NCI-H128 (cell line): ENCODE data around the gene TAF15.

Experiments used
- DNase-seq: peaks from one replicate; lab custom pipeline; 2025; ENCODE audit not compliant: unreplicated experiment; lab: John Stamatoyannopoulos, UW

TAF15 gene

DNA sequence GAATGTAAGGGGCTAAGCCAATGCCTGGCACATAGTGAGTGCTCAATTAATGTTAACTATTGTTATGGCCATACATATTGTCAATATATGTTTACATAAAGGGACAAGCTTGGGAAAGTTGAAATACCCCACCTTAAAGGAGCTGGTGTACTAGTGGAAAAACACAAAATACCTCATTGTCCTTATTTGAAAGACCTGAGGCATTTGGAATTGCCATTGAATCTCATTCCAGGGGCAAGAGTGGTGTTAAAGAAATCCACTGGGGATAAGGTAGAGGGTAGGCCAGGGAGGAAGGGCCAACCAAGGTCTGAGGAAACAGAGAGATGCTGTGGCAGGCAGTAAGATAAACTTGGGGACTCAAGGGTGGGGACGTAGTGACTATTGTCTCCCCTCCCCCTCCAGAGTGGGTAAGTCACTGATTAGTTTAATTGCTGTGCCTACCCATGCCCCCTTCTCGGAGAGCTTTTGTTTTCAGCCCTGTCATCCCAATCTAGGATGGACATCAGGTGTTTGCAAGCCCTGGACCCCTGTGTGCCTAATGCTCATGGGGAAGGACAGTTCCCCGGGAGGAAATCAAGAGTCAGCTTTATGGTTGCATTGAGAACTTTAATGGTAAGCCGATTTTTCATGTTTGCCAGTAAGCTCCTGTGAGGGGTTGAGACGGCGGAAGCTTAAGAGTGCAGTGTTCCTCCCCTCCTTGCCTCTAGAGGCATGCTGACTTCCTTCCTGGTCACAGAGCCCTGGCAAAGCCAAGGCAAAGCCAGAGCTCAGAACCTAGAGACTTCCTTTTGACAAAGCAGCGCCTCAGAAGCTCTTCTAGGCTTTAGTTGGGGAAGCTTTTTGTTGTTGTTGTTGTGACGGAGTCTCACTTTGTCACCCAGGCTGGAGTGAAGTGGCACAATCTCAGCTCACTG lies 61.9 kb downstream of the TAF15 start:
- DNase-seq, result no peak

DNA sequence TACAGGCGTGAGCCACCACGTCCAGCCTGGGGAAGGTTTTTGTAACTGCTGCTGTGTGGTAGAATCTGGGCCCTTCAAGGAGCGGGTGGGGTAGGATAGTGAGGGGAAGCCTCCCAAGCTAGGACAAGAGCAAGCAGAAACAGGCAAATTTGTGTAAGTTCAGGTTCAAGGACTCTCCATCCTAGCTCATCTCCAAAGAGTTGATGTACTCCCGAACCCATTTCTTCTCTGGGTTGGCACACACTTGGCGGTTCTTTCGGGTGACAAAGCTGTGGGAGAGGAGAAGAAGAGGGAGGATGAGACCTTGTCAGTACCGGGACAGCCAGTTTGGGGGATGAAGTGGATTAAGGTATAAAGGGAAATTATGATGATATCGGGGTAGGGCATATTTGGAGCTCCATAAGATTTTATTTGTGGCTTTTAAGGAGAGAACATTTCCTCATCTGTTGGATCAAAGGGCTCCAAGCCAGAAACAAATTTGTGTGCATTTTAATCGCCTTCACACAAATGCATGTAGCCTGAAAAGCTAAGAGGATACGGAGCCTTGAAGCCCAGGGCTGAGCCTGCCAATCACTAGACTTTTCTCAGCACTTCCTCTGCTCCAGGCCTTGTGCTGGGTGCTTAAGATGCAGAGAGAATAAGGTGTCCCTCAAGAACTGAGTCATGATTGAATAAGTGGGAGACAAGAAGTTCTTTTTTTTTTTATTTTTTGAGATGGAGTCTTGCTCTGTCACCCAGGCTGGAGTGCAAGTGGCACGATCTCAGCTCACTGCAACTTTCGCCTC lies 63.1 kb downstream of the TAF15 start:
- no peak for DNase-seq

GRCh38 chr17:35875072-35875799 lies 66.0 kb downstream of the TAF15 start:
- DNase-seq, result no peak

DNA sequence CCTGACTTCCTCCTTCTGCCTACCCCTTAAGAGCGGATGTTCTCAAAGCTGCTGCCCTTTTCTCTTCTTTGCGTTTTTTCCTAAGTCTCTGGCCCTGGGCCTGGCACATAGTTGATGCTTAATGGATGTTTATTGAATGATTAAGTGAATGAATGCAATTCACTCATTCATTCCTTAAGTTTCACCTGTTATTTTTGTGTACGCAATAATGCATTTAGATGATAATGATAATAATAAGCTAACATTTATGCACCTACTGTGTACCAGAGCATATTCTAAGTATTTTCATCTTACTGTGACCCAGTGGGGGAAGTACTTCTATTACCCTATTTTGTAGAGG lies 66.5 kb downstream of the TAF15 start:
- no peak for DNase-seq

GRCh38 chr17:35876534-35876933 lies 67.2 kb downstream of the TAF15 start:
- no peak for DNase-seq

GRCh38 chr17:35877345-35878029 lies 68.2 kb downstream of the TAF15 start:
- no peak for DNase-seq

DNA sequence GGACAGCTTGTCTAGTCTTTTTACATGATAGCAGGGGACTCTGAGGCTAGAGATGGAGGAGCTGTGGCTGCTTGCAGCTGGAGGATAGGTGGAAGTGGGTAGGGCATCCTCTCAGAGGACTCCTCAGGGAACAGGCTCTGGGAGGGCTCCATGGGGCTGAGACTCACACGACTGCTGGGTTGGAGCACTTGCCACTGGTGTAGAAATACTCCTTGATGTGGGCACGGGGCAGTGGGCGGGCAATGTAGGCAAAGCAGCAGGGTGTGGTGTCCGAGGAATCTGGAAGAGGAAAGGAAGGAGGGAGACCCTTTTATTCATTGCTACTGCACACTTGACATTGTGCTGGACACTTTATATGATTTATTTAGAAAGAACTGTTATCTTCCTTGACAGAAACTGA lies 69.1 kb downstream of the TAF15 start:
- DNase-seq, result no peak

GRCh38 chr17:35879773-35880654 lies 70.7 kb downstream of the TAF15 start, which contains the start of gene CCL5:
CCL5 (minus strand) TSS chr17:35880360.
- no peak for DNase-seq

- DNase-seq, result no peak
Observed at GRCh38 chr17:35889241-35889640, 80.0 kb downstream of the TAF15 start.

GRCh38 chr17:35889818-35890773 lies 80.8 kb downstream of the TAF15 start:
- peak; percentile 26 for DNase-seq

- DNase-seq, result peak; percentile 10
Observed at GRCh38 chr17:35890774-35891155, 81.5 kb downstream of the TAF15 start.

DNA sequence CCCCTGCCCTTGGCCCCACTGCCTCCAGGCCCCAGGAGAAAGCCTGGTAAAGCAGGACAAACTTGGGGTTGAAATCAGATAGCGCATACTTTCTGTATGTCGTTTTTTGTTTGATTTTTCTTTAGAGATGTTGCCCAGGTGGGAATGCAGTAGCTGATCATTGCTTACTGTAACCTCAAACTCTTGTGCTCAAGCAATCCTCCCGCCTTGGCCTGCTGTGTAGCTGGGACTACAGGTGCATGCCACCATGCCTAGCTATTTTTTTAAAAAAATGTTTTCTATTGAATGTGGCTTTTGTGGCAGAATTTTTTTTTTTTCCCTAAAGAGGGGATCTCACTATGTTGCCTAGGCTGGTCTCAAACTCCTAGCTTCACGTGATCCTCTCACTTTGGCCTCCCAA lies 82.0 kb downstream of the TAF15 start:
- no peak for DNase-seq

- DNase-seq, result no peak
Observed at GRCh38 chr17:35892091-35893035, 83.1 kb downstream of the TAF15 start.

- no peak for DNase-seq
Observed at GRCh38 chr17:35893751-35894150, 84.5 kb downstream of the TAF15 start.

- DNase-seq, result no peak
Observed at GRCh38 chr17:35894206-35894605, 84.9 kb downstream of the TAF15 start.

DNA sequence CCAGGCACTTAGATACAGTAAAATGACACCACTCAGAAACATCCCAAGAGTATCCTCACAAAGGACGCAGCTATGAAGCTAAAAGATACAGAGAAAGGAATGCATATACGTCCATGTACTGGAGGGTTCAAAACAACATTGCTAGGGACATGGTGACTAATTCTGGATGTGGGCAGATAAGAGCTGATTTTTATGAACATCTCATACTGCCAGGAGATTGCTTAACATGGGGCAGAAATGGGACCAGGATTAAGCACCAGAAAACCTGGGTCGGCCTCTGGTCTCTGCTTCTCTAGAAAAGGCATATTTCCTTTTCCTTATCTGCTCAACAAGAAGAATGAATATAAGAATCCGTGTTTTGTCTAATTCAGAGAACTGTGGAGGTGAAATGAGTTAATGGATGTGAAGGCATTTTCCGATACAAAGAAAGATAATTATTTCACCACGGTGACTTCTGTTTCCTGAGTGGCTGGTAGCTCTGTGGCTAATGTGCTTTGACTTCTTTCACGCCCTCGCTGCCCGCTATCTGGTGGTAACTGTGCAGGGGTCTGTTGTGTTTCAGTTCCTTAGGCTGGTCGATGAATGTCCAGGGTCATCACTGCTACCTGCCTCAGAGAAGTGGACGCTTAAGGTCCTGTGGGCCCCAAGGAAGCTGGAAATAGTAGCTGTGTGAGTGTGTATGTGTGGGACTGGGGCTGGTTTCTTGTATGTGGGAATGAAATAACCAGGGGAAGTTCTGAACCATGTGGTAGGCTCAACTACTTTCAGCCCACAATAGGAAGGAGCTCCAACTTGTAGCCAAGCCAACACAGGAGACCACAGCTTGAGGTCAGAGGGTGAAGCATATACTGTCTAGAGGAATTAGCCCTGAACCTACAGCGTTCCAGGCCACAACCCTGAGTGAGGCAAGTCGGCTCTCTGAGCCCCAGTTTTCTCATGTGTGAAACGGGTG lies 86.6 kb downstream of the TAF15 start:
- no peak for DNase-seq
